Urothelium cell line (cell line): ENCODE measurements around the gene SNTG2.
"Not testable (repeated sequence)": the region's sequence is repeated elsewhere in the genome, so short reads cannot be mapped to it uniquely, and the experiment has no call there.

Experiments used
- DNase-seq: peaks from one replicate; pipeline ENCODE4 v3.0.0; 2011; ENCODE audit warnings: low spot score, mixed read lengths
- FAIRE-seq: peaks from 2 replicates; lab custom pipeline; 2011; peaks lifted over from hg19 to GRCh38; lab: Jason Lieb, UNC

Gene SNTG2

DNA sequence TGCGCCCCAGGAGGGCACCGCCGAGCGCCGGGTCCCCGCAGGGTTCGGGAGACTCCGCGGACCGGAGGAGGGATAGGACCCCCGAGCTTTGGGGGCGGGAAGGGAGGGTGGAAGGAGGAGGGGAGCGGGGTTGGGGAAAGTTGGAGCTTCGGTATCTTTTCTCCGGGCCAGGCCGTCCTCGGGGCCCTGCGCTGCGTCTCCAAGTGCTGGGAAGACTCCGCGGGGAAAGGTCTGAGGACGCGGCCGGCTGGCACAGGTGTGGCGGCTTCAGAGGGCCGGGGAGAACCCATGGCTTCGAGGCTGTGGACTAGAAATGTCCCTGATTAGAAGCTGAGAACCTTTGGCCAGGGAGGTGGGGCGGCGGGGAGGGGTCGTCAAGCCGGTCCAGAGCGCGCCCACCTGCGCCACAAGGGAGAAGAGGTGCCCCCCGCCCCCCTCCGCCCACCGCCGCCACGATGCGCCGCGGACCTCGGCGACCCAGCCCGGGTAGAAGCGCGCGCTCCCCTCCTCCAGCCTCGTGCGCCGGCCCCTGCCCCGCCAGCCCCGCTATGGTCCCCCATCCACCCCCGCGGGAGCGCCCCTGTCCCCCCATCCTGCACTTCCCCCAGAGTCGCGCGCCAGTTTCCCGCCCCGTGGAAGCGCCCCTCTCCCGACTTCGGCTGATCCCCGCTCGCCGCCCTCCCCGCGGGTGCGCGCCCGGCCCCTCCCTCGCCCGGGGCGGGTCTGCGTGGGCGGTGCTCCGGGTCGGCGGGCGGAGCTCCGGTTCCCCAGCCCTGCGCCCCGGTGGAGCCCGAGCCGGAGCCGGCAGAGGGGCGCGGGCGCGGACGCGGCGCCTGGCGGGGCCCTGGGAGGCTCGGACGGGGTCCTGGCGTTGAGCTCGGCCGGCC lies at the start of gene SNTG2:
Gene SNTG2 (plus strand): TSS at position 770 of the 887 bp plus-strand sequence. CDS start 148 bp downstream, outside the sequence.
- FAIRE-seq: no peak
- DNase-seq: peak; percentile 81

DNA sequence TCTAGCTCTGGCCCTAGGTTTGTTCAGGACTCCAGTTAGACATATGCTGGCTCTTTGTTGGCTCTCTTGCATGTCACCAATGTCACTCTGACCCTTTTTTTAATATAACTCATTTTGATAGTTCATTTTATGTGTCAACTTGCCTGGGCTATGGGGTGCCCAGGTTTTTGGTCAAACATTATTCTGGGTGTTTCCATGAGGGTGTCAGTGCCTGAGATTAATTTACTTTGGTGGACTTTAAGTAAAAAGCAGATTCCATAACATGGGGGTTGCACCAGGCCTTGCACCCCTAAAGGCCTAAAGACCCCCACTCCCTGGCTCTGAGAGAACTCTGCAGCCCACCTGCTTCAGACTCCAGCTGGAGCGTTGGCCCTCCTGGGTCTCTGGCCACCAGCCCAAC lies 48.1 kb upstream of the SNTG2 start:
- FAIRE-seq (no peak), DNase-seq (no peak)

DNA sequence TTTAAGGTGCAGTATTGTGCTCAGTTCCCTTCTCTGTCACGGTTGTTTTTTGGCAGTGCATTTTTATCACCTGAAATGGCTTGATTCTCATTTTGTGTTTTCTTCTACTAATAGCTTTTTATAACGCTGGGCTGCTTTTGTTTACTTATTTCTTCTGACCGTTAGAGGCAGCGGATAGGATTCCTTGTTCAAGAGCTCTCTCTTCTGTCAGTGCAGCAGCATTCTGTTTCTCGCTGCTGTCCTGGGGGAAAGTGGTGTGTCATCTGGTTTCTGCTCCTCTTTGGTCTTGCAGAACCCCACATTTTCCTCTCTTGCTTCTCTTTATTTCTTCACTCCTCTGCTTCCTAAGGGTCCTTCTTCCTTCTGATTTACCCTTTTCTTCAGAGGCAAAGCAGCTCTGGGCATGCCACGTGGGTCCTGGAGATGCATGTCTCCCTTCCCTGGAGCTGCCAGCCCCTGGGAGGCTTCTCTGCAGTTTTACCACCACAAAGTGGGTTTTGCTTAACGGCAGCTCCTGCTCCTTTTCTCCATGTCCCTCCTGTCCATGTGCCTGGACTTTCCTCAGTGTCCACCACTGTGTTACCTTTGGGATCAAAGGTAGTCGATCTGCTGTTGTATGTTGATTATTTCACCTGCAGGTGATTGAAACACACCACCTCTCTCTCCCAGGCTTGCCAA lies 47.3 kb upstream of the SNTG2 start:
- FAIRE-seq (no peak), DNase-seq (no peak)

DNA sequence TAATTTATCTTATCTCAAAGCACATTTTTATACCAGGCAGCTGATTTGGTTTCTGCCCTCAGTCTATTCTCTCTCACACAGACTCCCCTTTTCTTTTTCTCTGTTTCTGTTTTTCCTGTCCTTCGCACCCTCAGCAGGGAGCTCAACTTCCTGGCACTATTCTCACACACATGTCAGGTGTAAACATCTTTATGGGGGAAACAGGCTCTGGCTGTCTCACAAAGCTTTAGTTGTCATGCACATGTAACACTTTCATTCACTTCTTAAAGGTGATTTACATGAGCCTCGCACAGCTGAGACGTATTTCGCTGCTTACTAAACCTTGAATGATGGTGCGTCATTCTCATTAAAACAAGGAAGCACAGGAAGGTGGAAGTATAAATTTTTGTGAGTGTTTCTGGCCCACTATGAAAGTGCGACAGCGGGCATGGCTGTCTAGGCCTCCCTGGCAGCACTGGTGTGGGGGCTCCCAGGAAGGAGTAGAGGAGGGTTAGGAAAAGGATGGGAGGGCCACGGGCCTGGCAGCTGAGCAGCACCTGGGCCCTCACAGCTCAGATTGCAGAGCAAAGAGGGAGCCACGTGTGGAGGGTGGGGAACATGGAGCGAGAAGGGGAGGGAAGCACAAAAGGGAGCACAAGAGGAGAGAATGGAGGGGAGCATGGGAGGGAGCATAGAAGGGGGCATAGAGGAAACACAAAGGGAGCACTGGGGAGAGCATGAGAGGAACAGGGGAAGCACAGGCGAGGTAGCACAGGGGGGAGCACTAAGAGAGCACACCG lies 46.2 kb upstream of the SNTG2 start:
- no peak for FAIRE-seq
- no peak for DNase-seq

DNA sequence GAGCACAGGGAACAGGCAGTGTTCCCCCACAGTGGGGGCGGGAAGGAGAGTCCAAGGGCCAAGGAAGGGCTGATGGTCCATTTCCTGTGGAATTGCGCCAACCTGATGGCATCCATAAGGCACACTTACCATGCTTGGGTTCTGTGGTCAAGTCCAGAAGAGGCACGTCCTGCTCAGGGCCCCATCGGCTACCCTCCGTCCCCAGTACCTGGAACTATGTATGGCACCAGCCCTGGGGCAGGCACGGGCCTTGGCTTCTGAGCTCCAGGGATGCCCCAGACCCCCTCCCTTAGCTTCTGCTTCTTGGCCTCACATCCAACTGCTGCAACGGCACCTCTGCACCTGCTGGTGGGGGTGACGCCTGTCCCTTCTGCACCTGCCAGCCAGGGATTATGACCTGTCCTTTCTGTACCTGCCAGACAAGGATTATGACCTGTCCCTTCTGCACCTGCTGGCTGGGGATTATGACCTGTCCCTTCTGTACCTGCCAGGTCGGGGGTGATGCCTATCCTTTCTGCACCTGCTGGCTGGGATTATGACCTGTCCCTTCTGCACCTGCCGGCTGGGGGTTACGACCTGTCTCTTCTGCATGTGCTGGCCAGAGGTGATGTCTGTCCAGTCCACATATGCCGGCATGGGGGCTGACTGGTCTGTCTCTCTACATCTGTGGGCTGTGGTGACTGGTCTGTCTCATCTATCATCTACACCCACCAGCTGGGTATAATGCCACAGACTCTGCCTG lies 45.4 kb upstream of the SNTG2 start:
- no peak for FAIRE-seq
- no peak for DNase-seq

DNA sequence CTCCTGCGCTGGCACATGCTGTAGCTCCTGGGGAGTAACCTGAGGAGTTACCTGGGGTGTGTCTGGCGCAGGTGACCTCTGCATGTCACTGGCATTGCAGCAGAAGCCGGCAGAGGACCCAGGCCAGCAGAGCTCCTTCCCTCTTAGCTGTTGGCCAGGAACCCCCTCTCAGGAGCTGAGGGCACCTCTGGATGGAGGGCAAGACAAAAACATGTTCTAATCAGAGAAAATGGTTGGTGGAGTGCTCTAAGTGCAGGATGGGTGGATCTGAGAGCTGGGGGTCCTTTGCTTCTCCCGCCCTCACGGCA lies 44.9 kb upstream of the SNTG2 start:
- FAIRE-seq: no peak
- DNase-seq: no peak

DNA sequence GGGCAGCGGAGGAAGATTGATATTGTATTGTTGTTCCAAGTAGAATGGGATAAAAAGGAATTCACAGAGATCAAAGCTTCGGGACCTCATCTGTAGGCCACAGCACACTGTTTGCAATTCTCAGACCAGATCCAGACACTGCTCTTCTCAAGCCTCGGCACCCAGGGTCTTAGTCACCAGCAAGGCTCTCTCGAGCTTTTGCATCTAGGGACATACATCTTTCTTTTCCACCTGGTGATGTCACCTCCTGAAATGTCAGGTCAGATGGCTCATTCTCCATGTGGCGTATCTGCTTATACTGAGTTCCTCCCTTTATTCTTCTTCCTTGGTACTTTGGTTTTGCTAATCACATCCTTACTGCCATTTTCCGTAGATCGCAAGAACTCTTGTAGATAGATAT lies 42.9 kb upstream of the SNTG2 start:
- DNase-seq: no peak
- FAIRE-seq: no peak

DNA sequence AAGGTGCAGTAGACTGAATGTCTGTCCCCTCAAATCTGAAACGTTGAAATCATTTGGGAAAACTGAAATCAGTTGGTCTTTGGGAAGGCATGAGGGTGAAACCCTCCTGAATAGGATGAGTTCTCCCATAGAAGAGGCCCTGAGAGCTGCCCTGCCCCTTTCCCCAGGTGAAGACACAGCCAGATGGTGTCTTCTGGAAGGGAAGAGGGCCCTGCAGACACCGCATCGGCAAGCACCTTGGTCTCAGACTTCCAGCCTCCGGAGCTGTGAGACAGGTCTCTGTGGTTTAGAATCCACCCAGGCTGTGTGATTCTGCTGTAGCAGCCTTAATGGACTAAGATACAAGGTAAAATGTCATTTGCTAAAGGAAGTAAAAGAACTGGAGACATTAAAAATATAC lies 42.1 kb upstream of the SNTG2 start:
- no peak for DNase-seq
- no peak for FAIRE-seq

DNA sequence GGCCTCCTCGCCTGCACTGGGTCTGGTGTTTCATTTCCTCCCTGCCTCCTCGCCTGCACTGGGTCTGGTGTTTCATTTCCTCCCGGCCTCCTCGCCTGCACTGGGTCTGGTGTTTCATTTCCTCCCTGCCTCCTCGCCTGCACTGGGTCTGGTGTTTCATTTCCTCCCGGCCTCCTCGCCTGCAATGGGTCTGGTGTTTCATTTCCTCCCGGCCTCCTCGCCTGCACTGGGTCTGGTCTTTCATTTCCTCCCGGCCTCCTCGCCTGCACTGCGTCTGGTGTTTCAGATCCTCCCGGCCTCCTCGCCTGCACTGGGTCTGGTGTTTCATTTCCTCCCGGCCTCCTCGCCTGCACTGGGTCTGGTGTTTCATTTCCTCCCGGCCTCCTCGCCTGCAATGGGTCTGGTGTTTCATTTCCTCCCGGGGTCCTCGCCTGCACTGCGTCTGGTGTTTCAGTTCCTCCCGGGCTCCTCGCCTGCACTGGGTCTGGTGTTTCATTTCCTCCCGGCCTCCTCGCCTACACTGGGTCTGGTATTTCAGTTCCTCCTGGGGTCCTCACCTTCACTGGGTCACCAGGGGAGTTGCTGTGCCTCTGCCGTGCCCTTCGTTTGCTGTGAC lies 40.8 kb upstream of the SNTG2 start:
- DNase-seq, FAIRE-seq: not testable (repeated sequence)

DNA sequence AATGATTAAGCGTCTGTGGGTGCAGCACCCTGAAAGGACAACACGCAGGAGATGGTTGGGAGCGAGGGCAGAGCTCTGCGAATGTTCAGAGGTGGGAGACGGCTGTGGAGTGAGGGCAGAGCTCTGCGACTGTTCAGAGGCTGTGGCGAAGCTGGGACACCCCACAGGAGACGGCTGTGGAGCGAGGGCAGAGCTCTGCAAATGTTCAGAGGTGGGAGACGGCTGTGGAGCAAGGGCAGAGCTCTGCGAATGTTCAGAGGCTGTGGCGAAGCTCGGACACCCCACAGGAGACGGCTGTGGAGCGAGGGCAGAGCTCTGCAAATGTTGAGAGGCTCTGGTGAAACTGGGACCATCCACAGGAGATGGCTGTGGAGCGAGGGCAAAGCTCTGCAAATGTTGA lies 40.0 kb upstream of the SNTG2 start:
- DNase-seq (no peak), FAIRE-seq (no peak)

DNA sequence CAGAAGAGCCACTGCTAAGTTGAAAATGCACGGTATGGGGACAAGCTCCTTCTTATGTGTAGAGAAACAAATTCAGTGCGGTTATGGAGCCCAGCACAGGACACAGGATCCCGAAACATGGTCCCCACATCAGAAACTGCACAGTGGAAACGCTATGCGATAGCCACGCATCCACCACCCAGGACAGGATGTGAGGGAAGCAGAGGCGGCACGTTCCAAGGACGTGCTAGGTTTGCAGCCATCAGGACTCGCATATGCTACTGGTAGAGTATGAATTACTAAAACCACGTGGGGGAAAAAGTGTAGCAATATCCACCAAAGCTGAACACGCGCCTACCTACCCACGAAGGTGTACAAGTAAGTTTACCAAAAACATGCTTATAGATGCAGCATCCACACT lies 34.7 kb upstream of the SNTG2 start:
- DNase-seq (no peak), FAIRE-seq (no peak)

DNA sequence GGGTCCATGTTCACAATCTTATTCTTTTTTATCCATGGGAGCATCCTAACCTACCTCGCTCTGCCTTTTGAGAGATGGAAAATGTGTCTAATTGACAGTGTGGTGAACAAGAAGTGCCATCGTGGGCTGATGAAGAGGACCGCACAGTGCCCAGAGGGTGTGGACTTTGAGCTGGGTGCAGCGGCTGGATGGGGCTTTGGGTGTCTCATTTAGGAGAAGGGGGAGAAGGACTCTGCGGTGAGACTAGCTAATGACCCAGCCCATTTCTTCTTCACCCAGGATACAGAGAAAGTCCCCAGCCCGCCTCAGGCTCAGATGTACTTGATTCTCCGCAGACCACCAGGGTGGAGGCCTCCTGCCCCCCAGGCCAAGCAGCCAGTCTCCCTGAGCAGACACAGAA lies 33.7 kb upstream of the SNTG2 start:
- DNase-seq (no peak), FAIRE-seq (no peak)

DNA sequence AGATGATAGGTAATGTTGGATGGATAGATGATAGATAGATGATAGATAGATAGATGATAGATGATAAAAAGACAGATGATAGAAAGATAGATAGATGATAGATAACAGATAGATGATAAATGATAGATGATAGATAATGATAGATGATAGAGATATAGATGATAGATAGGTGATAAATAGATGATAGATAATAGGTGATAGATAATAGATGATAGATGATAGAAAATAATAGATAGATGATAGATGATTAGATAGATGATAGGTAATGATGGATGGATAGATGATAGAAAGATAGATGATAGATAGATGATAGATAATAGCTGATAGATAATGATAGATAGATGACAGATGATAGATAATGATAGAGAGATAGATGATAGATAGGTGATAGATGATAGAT lies 31.0 kb upstream of the SNTG2 start:
- no peak for FAIRE-seq
- no peak for DNase-seq

DNA sequence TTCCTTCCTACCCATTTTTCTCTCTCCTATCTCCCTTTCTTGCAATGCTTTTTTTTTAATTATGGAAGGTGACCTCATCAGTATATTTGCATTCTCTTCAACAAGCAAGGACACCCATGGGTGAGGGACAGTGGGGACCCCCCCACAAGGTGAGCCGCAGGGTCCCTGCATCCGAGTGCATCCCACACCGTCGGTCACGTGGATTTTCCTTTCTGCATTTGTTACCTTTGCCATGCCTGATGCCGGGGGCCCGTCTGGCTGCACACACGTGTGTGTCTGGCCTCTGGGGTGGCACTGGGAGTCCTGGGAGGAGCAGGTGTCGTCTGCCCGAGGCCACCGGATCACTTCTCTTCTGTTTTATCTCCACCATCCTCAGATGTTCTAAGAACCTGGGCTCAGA lies 30.1 kb upstream of the SNTG2 start:
- DNase-seq: no peak
- no peak for FAIRE-seq

DNA sequence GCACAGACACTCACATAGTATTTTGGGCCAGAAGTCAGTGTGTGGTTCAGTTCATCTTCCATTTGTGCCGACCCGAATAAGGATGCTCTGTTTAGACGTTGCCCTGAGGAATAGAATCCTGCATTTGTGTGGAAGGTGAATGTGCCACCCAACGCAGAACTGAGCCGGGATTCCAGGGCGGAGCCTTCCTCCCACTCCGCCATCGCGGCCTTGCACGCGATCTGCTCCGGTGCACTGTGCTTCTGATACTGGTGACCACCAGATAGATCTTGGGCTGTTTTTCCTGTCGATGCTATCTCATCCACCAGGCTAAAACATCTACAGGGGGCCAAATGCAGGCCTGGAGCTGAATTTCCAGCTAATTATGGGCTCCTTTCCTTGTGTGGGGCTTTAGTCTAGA lies 29.6 kb upstream of the SNTG2 start:
- FAIRE-seq (no peak), DNase-seq (no peak)

DNA sequence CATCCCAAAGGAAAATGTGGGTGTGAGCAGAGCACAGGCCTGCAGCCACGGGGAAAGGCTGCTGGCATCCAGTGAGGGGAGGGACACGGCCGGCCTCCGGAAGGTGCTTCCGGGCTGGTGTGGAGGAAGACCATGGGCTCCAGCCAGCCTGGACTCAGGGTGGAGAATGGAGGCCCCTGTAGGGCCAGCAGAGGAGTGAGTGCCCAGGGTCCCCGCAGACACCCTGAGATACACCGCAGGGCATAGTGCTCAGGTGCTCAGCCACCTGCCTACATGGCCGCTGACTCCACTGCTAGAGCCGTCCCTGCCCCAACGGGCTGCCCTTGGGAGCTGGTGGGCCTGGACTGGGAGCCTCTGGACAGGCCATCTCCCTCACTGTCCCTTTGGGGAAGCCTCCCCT lies 28.5 kb upstream of the SNTG2 start:
- FAIRE-seq (no peak), DNase-seq (no peak)

DNA sequence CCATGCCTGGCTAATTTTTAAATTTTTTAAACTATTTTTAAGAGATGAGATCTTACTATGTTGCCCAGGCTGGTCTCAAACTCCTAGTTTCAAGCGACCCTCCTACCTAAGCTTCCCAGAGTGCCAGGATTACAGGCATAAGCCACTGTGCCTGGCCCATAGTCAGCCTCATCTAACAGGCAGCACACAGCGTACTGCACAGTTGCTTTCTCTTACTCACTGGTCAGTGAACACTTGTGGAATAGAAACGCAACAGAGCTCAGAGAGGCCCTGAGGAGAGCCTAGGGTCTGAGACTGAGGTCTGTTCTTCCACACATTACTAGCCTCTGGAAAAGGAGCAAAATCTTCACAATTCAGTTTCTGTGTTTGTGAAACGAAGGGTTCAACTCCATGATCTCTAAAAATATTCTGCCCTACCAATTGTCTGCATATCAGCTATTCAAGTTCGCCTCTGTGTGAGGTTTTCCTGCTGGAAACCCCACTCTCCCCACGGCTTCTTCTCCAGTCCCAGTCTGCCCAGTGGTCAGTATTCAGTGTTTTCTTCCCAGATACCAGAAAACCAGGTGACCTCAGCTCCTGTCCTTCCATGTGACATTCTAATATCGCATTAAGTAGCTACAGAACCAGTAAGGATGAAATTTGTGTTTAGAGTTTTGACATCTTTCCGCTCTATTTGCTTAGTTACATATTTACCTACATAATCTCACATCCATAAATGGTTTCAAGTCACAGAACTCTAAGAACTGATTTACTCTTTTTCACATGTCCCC lies 26.6 kb upstream of the SNTG2 start:
- FAIRE-seq (no peak), DNase-seq (no peak)

DNA sequence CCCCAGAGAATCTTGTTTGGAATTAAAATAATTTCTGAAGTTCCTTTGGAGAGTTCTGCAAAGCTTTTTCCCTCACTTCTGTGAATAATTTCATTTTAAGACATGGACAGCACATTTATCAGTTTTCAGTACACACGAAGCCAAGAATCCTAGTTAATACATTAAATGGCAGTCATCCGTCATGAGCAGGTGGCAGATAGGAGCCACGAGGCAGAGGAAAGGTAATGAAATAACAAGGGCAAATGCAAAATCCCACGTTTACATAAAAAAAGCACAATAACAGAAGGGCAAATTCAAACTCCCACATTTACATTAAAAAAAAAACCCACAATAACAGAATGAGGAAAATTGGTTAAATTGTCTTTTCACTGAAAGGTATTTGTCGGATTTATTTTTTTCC lies 25.9 kb upstream of the SNTG2 start:
- DNase-seq (no peak), FAIRE-seq (no peak)

DNA sequence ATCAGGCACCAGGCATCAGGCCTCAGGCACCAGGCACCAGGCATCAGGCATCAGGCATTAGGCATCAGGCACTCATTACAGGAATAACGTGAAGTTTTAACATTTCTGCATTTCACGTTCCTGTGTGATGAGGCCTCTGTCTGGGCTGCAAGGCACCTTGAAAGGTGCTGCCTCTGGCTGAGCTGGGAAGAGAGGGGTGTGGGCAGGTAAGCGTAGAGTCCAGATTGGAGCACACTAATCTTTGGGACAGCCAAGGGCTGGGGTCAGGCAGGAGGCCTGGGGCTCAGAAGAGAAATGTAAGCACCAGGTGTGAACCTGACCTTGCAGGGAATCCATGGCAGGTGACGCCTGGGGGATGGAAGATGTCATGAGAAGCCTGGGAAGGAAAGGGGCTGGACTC lies 25.3 kb upstream of the SNTG2 start:
- FAIRE-seq: no peak
- DNase-seq: no peak

DNA sequence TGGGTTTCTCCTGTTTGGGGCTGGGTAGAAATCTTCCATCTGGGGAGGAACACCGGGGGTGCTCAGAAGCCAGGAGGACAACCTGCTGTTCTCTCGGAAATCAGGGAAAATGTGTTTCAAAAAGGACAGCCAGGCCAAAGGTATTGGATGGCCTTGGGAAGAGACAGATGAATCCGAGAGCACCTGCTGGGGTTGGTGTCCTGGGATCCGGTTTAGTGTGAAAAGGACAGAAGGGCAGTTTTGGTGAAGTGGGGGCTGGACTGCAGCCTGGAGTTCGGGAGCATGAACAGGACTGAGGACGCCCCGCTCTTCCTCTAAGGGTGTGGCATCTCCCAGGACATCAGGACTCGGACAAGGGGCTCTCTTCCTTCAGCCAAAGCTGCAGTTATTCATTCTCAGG lies 24.9 kb upstream of the SNTG2 start:
- FAIRE-seq (no peak), DNase-seq (no peak)
